BLaER1 (cell line): Measurements from ENCODE around the gene RBM34.
A peak's percentile ranks its signal among the peaks of the same experiment; 100 is the strongest.
"Not testable (repeated sequence)": the region's sequence is repeated elsewhere in the genome, so short reads cannot be mapped to it uniquely, and the experiment has no call there.

Experiments
- H3K27ac ChIP-seq: shearing (Covaris generic); formaldehyde crosslinking; 2 replicates; pipeline ENCODE4 v1.8.1; 2022
- H3K27me3 ChIP-seq: shearing (Covaris generic); formaldehyde crosslinking; 2 replicates; pipeline ENCODE4 v1.8.1; 2022
- H3K36me3 ChIP-seq: shearing (Covaris generic); formaldehyde crosslinking; 2 replicates; pipeline ENCODE4 v1.8.1; 2022
- H3K4me1 ChIP-seq: shearing (Covaris generic); formaldehyde crosslinking; 2 replicates; pipeline ENCODE4 v1.8.1; 2022
- H3K4me2 ChIP-seq: shearing (Covaris generic); formaldehyde crosslinking; 2 replicates; pipeline ENCODE4 v1.8.1; 2022
- H3K4me3 ChIP-seq: shearing (Covaris generic); formaldehyde crosslinking; 2 replicates; pipeline ENCODE4 v1.8.1; 2022
- H3K9ac ChIP-seq: shearing (Covaris generic); formaldehyde crosslinking; 2 replicates; pipeline ENCODE4 v1.8.1; 2022
- H3K9me3 ChIP-seq: shearing (Covaris generic); formaldehyde crosslinking; 2 replicates; pipeline ENCODE4 v1.8.1; 2022
- H4K20me1 ChIP-seq: shearing (Covaris generic); formaldehyde crosslinking; 2 replicates; pipeline ENCODE4 v1.8.1; 2022
- Cebpa-rat ChIP-seq: shearing (Covaris generic); IDR thresholded peaks from 2 replicates; pipeline ENCODE4 v1.8.1; 2022

Gene RBM34

GRCh38 chr1:235093696-235094592 is 67.1 kb downstream of the RBM34 start:
- Histone ChIP-seq H3K27me3 (no peaks in the 10 kb centered on the region), H3K27ac (no peak overlapping the region), H3K36me3 (no peaks in the 10 kb centered on the region), H3K4me3 (no peak overlapping the region), H3K9me3 (no peaks in the 10 kb centered on the region), H4K20me1 (no peaks in the 10 kb centered on the region), H3K9ac (no peak overlapping the region), H3K4me2 (peak overlapping the region; percentile 15), H3K4me1 (peaks cover 31% of the 10 kb centered on the region)
- no peak for TF ChIP-seq Cebpa-rat

GRCh38 chr1:235093013-235093695 is 67.9 kb downstream of the RBM34 start:
- Histone ChIP-seq H3K9ac (no peak overlapping the region), H3K4me2 (peak overlapping the region; percentile 15), H3K4me1 (peaks cover 31% of the 10 kb centered on the region), H3K36me3 (no peaks in the 10 kb centered on the region), H3K9me3 (no peaks in the 10 kb centered on the region), H4K20me1 (no peaks in the 10 kb centered on the region), H3K27me3 (no peaks in the 10 kb centered on the region), H3K4me3 (no peak overlapping the region), H3K27ac (no peak overlapping the region)
- TF ChIP-seq Cebpa-rat, result no peak

- not testable (repeated sequence) for H3K9me3 ChIP-seq, H4K20me1 ChIP-seq, H3K27me3 ChIP-seq, H3K36me3 ChIP-seq, H3K4me3 ChIP-seq, H3K9ac ChIP-seq, H3K4me2 ChIP-seq, H3K27ac ChIP-seq
- H3K4me1 ChIP-seq, result peaks cover 31% of the 10 kb centered on the region
Observed at GRCh38 chr1:235092415-235092814, 68.6 kb downstream of the RBM34 start.

DNA sequence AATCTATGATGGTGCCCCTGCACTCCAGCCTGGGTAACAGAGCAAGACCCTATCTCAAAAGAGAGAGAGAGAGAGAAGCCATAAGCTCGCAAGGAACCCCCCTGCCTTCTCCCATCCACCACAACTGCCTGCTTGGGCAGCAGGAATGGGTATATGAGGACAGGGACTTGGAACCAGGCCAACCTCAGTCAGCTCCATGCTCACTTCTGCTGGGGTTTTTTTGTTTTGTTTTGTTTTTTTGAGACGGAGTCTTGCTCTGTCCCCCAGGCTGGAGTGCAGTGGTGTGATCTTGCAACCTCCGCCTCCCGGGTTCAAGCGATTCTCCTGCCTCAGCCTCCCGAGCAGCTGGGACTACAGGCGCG is 69.0 kb downstream of the RBM34 start:
- H4K20me1 ChIP-seq, H3K4me2 ChIP-seq, H3K36me3 ChIP-seq, H3K27me3 ChIP-seq, H3K27ac ChIP-seq, H3K4me3 ChIP-seq, H3K9ac ChIP-seq, H3K9me3 ChIP-seq: not testable (repeated sequence)
- peaks cover 31% of the 10 kb centered on the region for H3K4me1 ChIP-seq

DNA sequence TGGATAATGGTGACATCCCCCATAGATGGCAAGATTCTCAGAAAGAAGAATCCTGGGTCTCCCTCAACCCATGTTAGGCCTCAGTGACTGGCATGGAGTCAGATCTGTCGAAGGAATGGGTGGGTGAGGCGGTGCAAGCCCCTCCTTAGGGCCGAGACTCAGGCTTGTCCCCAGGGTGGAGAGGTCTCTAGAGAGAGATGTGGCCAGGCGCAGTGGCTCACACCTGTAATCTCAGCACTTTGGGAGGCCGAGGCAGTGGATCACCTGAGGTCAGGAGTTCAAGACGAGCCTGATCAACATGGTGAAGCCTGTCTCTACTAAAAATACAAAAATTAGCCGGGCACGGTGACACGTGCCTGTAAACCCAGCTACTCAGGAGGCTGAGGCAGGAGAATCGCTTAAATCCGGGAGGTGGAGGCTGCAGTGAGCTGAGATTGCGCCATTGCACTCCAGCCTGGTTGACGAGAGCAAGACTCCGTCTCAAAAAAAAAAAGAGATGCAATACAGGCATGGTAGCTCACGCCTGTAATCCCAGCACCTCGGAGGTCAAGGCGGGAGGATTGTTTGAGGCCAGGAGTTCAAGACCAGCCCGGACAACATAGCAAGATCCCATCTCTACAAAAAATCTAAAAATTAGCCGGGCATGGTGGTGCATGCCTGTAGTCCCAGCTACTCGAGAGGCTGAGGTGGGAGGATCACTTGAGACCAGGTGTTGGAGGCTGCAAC is 69.6 kb downstream of the RBM34 start:
- H3K4me3 ChIP-seq, H3K36me3 ChIP-seq, H3K27ac ChIP-seq, H3K9me3 ChIP-seq, H3K27me3 ChIP-seq, H4K20me1 ChIP-seq, H3K9ac ChIP-seq: not testable (repeated sequence)
- H3K4me1 ChIP-seq, result peaks cover 31% of the 10 kb centered on the region
- H3K4me2 ChIP-seq, result peak overlapping the region; percentile 26

DNA sequence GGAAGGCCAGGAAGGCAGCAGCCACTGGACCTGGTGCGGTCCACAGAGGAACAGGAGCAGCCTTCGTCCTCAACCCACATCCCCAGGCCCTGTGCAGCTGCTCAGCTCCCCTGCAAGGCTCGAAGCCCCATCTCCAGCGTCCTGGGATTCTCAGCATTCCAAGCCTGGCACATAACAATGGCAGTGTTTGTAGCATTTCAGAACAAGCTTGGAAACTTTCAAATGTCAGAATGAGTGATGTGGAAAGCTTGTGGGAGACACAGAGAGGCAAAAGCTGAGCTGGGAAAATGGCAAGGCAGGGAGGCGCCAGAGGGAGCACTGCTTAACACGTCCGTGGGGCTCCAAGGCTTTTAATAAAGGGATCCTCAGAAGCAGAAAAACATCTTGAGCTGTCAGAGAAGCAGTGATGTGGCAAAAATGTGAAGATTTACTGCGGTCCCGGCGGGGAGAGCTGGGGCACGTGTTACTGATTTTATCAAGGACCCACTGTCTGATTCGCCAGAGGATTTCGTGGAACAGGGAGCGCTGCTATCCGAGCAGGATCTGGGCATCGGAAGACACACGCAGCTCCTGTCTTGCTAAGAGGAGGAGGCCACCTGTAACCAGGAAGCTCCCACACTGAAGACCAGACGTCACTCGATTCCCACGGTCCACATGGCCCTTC is 70.5 kb downstream of the RBM34 start:
- Histone ChIP-seq H3K9me3 (no peaks in the 10 kb centered on the region), H3K36me3 (no peaks in the 10 kb centered on the region), H3K4me2 (peak overlapping the region; percentile 26; the same call in 1 of the 2 replicates), H3K4me3 (no peak overlapping the region), H3K27me3 (no peaks in the 10 kb centered on the region), H3K9ac (no peak overlapping the region), H4K20me1 (no peaks in the 10 kb centered on the region), H3K4me1 (peaks cover 36% of the 10 kb centered on the region), H3K27ac (no peak overlapping the region)
- no peak for TF ChIP-seq Cebpa-rat

DNA sequence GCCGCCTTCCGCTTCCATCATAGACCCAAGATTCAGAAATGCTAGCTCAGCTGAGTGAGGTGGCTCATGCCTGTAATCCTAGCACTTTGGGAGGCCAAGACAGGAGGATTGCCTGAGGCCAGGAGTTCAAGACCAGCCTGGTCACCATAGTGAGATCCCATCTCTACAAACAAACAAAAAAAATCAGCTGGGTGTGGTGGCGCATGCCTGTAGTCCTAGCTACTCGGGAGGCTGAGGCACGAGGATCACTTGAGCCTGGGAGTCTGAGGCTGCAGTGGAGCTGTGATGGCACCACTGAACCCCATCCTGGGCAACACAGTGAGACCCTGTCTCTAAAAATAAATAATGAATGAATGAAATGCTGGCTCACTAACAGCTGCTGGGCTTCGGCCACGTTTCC is 72.1 kb downstream of the RBM34 start:
- no peak for TF ChIP-seq Cebpa-rat
- no peaks in the 10 kb centered on the region for H4K20me1 ChIP-seq
- no peak overlapping the region for H3K4me2 ChIP-seq
- H3K9me3 ChIP-seq, result no peaks in the 10 kb centered on the region
- H3K27me3 ChIP-seq, result no peaks in the 10 kb centered on the region
- H3K27ac ChIP-seq, result no peak overlapping the region
- H3K36me3 ChIP-seq, result no peaks in the 10 kb centered on the region
- peaks cover 49% of the 10 kb centered on the region for H3K4me1 ChIP-seq
- no peak overlapping the region for H3K4me3 ChIP-seq
- no peak overlapping the region for H3K9ac ChIP-seq

GRCh38 chr1:235088430-235088829 is 72.6 kb downstream of the RBM34 start:
- H3K4me1 ChIP-seq, result peaks cover 47% of the 10 kb centered on the region
- H3K4me3 ChIP-seq, result no peak overlapping the region
- H3K4me2 ChIP-seq, result no peak overlapping the region
- no peak for TF ChIP-seq Cebpa-rat
- no peak overlapping the region for H3K9ac ChIP-seq
- no peak overlapping the region for H3K27ac ChIP-seq
- no peaks in the 10 kb centered on the region for H4K20me1 ChIP-seq
- no peaks in the 10 kb centered on the region for H3K27me3 ChIP-seq
- no peaks in the 10 kb centered on the region for H3K36me3 ChIP-seq
- H3K9me3 ChIP-seq, result no peaks in the 10 kb centered on the region

GRCh38 chr1:235087906-235088305 is 73.1 kb downstream of the RBM34 start:
- TF ChIP-seq Cebpa-rat, result no peak

GRCh38 chr1:235085411-235086117 is 75.5 kb downstream of the RBM34 start:
- Histone ChIP-seq H3K4me2 (peak overlapping the region; percentile 90), H3K9ac (peak overlapping the region; percentile 50; the same call in 1 of the 2 replicates), H3K4me1 (peaks cover 57% of the 10 kb centered on the region)

More at GRCh38 chr1:235087906-235088305, 73.1 kb downstream of the RBM34 start:
- H3K9ac ChIP-seq, result no peak overlapping the region
- no peak overlapping the region for H3K4me2 ChIP-seq
- no peaks in the 10 kb centered on the region for H4K20me1 ChIP-seq
- H3K27ac ChIP-seq, result no peak overlapping the region
- no peak overlapping the region for H3K4me3 ChIP-seq
- H3K27me3 ChIP-seq, result no peaks in the 10 kb centered on the region
- peaks cover 47% of the 10 kb centered on the region for H3K4me1 ChIP-seq
- no peaks in the 10 kb centered on the region for H3K9me3 ChIP-seq
- no peaks in the 10 kb centered on the region for H3K36me3 ChIP-seq

More at GRCh38 chr1:235085411-235086117, 75.5 kb downstream of the RBM34 start:
- H3K9me3 ChIP-seq, H3K4me3 ChIP-seq, H3K36me3 ChIP-seq, H3K27me3 ChIP-seq, H4K20me1 ChIP-seq: not testable (repeated sequence)
- peak overlapping the region; percentile 91 for H3K27ac ChIP-seq
